Kidney (tissue), 14 donors: ENCODE measurements around the gene NEGR1. TPM values are rescaled to one million over a fixed set of nuclear protein-coding genes. Genes with fewer than 3 reads are reported as not detected.

Source experiments
- DNase-seq, 5 donors: peaks; one replicate each; pipeline ENCODE4 v3.0.0-alpha.2; 2013 to 2020
- FAIRE-seq: peaks from 2 replicates; lab custom pipeline; 2012; peaks lifted over from hg19 to GRCh38; lab: Jason Lieb, UNC
- H3K27ac ChIP-seq, 2 donors: one replicate each; pipeline ENCODE4 v1.7.0; 2013; ENCODE audit warnings: low read depth in 2 of 2, low read length in 2 of 2, inconsistent platforms in 1 of 2
- H3K27me3 ChIP-seq: one replicate; pipeline ENCODE4 v1.7.1; 2013; ENCODE audit warnings: low read length, inconsistent platforms; ENCODE audit not compliant: control insufficient read depth, insufficient read depth
- H3K36me3 ChIP-seq, 3 donors: one replicate each; pipeline versions ENCODE4 v1.7.0 to v1.7.1; 2013; ENCODE audit warnings: low read length in 3 of 3, control low read depth in 1 of 3, inconsistent platforms in 1 of 3; ENCODE audit not compliant: insufficient read depth in 3 of 3, control insufficient read depth in 2 of 3
- H3K4me1 ChIP-seq, 3 donors: one replicate each; pipeline versions ENCODE4 v1.7.0 to v1.7.1; 2013; ENCODE audit warnings: low read length in 3 of 3, inconsistent platforms in 1 of 3, low read depth in 1 of 3; ENCODE audit not compliant: control insufficient read depth in 2 of 3, insufficient read depth in 2 of 3
- H3K4me3 ChIP-seq, 3 donors: one replicate each; pipeline versions ENCODE4 v1.7.0 to v1.8.1; 2013; ENCODE audit warnings: low read length in 3 of 3, control low read depth in 1 of 3, inconsistent platforms in 1 of 3
- H3K9ac ChIP-seq, 3 donors: one replicate each; pipeline versions ENCODE4 v1.7.0 to v1.7.1; 2013; ENCODE audit warnings: low read length in 3 of 3, control low read depth in 1 of 3, inconsistent platforms in 1 of 3
- H3K9me3 ChIP-seq, 3 donors: one replicate each; pipeline versions ENCODE4 v1.7.0 to v1.7.1; 2013; ENCODE audit warnings: low read length in 3 of 3, control low read depth in 1 of 3, inconsistent platforms in 1 of 3; ENCODE audit not compliant: control insufficient read depth in 2 of 3, insufficient read depth in 1 of 3
- CTCF ChIP-seq: IDR thresholded peaks from 3 replicates; pipeline ENCODE4 v1.5.1; 2012; ENCODE audit warnings: mild to moderate bottlenecking, moderate library complexity, borderline replicate concordance; ENCODE audit not compliant: insufficient read depth; ENCODE audit errors: extremely low read depth
- intact Hi-C: fragments of 100-400 bp; cut with DNase I; formaldehyde crosslinking; loops from one replicate; pipeline ENCODE4 v1.11.1; 2022
- polyA plus RNA-seq: library from polyadenylated mRNA; stranded (reverse); fragments of 350-450 nt; fragmentation: Illumina TruSeq; extraction: RNeasy Lipid Tissue Mini Kit (QIAGEN cat#74804); gene quantifications from one replicate; pipeline ENCODE4 v1.2.3, GENCODE V29; 2014; ENCODE audit warnings: low read depth, low replicate concordance; ENCODE audit not compliant: insufficient read depth
- total RNA-seq: library from RNA; stranded (reverse); fragmentation: NEBNext Ultra II Directional; extraction: Animal tissue kit (Norgen Biotek cat#: 25700); gene quantifications from one replicate; pipeline ENCODE4 v1.2.1, GENCODE V29; 2021
- donor health status: control.
- donor health status: control.
- donor health status: control.
- donor health status: control.
- donor health status: control.
- donor health status: DM: yes; HTN: yes; CAD: no.
- donor health status: Normal renal cell carcinoma (clear cell type).

NEGR1 gene
- total and polyA plus RNA-seq, 2 donors from 2014 or later, result 3.0 to 10.2 TPM

DNA sequence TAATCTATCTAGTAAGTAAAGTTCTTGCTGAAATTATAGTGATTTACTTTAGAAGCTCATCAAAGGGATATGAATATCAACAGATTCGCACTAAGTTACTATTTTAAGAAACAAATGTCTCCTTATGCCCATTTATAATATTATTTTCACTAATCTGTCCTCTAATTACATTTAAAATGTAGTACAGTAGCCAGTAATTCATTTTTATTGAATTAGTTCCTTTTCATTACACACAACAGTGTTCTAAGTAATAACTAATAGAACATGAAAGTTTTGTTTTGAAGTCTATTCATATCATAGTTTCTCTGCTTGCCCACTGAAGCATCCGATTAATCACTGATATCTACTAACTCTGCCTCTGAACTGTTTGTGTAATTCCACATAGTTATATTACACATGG lies 225.8 kb downstream of the NEGR1 start:
- Histone ChIP-seq H3K27me3 (no peaks in the 10 kb centered on the region), H3K9me3 (no peaks in the 10 kb centered on the region), H3K4me3 (no peak overlapping the region), H3K9ac (no peak overlapping the region), H3K27ac (no peak overlapping the region), H3K4me1 (no peaks in the 10 kb centered on the region), H3K36me3 (no peaks in the 10 kb centered on the region)
- intact Hi-C loops, result no loop called here
- no peak for FAIRE-seq
- no peak for DNase-seq
- no peak for TF ChIP-seq CTCF

DNA sequence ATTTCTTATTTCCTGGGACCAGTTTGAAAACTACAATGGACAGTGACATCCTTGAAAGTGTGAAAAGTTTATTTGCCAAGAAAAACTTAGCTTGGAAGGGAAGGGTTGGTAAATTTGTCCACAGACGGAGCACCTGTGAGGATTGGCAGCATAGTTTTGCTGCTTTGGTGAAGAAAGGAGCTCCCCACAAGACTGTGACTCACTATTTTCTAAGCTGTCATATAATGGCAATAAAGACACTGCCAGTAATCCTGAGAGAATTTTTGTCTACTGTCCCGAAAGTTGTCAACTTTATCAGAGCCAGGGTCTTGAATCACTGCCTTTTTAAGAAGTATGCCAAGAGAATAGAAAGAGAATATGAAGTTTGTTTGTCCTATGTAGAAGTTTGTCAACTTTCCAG lies 230.8 kb downstream of the NEGR1 start:
- Histone ChIP-seq H3K27ac (no peak overlapping the region), H3K9ac (no peak overlapping the region), H3K4me3 (no peak overlapping the region), H3K27me3 (no peaks in the 10 kb centered on the region), H3K9me3 (no peaks in the 10 kb centered on the region), H3K4me1 (no peaks in the 10 kb centered on the region), H3K36me3 (no peaks in the 10 kb centered on the region)
- intact Hi-C loops, result no loop called here
- TF ChIP-seq CTCF, result no peak
- FAIRE-seq (no peak), DNase-seq (no peak)

DNA sequence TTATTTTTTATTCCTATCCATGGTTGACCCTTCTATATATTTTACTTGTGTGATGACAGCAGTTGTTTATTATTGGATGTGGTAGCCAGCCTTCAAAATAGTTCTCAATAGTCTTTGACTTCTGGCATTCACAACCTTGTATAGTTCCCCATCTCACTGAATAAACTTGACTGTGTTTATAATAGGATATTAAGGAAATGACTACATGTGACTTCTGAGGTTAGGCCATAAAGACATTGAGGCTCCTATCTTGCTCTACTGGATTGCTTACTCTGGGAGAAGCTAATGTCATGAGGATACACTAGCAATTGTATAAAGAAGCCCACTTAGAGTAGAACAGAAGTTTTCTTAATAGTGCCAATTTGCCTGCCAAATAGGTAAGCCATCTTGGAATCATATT lies 231.8 kb downstream of the NEGR1 start:
- Histone ChIP-seq H3K27ac (no peak overlapping the region), H3K27me3 (no peaks in the 10 kb centered on the region), H3K9me3 (no peaks in the 10 kb centered on the region), H3K9ac (no peak overlapping the region), H3K4me3 (no peak overlapping the region), H3K36me3 (no peaks in the 10 kb centered on the region), H3K4me1 (no peaks in the 10 kb centered on the region)
- no peak for DNase-seq
- intact Hi-C loops, result no loop called here
- FAIRE-seq, result no peak
- TF ChIP-seq CTCF, result no peak

DNA sequence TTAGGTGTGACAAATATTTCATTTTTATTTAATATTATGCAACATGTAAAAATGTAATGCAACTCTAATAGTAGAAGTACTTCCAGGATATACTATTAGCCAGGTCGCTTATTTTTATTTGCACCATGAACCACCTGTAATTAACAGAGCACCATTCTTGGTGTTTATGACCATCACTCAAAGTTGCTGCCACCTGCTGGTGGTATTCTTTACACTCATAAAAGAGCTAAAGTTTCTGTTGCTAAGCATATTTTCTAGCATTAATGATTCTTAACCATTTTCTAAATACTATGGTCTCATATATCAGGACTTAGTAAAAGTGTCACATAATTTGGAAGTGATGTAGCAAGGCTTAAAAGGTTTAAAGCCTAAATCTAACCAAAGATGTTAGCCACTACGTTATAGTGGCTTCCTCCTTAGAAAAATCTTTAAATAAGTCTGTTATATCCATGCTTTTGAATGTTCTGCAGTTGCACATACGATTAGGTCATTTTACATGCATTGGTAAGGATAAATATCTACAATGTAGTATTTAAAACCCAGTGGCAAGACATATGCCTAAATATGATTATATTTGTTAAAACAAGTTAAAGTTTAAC lies 244.5 kb downstream of the NEGR1 start:
- no peak overlapping the region for H3K27ac ChIP-seq
- H3K4me3 ChIP-seq, result no peak overlapping the region
- no peaks in the 10 kb centered on the region for H3K4me1 ChIP-seq
- no peak overlapping the region for H3K9ac ChIP-seq
- no peaks in the 10 kb centered on the region for H3K36me3 ChIP-seq
- intact Hi-C loops, result no loop called here
- no peaks in the 10 kb centered on the region for H3K9me3 ChIP-seq
- DNase-seq (peak in 3 of 5 donors; percentile 12 to 64 (median 61)), FAIRE-seq (peak; percentile 42)
- peak; percentile 48 for TF ChIP-seq CTCF
- no peaks in the 10 kb centered on the region for H3K27me3 ChIP-seq
